B cell (primary cell): ENCODE results near the gene ZC4H2. TPM values are rescaled to one million over a fixed set of nuclear protein-coding genes. Genes with fewer than 3 reads are reported as not detected.
"Not testable (repeated sequence)": the region's sequence is repeated elsewhere in the genome, so short reads cannot be mapped to it uniquely, and the experiment has no call there.

Source experiments
- ATAC-seq: fragments of 200-7000 bp; cut with Tn5 transposase; one replicate; pipeline ENCODE4 v1.10.0; 2021; ENCODE audit warnings: low read depth, mild to moderate bottlenecking, moderate number of reproducible peaks, moderate library complexity
- CTCF ChIA-PET: fragments of 350-600 bp; sonication (Branson Sonifier 250); formaldehyde crosslinking; loops from one replicate; lab custom pipeline; 2021; ENCODE audit warnings: antibody characterized with exemption, inconsistent platforms; lab: Charles Lee
- POLR2A ChIA-PET: fragments of 350-600 bp; sonication (Branson Sonifier 250); formaldehyde crosslinking; loops from one replicate; lab custom pipeline; 2021; ENCODE audit warnings: antibody characterized with exemption; lab: Charles Lee
- DNase-seq: peaks from one replicate; pipeline ENCODE4 v3.0.0; 2013
- H2AFZ ChIP-seq: 2 replicates; pipeline ENCODE4 v1.6.1; 2012; ENCODE audit warnings: mild to moderate bottlenecking, low read depth, low read length; ENCODE audit not compliant: insufficient read depth, poor library complexity, severe bottlenecking
- H3K27ac ChIP-seq, 2 donors: 1 replicate in 1 of 2; 2 replicates in 1 of 2; pipeline ENCODE4 v1.5.1; 2012 to 2013; ENCODE audit warnings: low read length in 2 of 2, mild to moderate bottlenecking in 2 of 2, moderate library complexity in 1 of 2
- H3K27me3 ChIP-seq, 4 experiments: fragments of 200-600 bp in 1 of 4; sonication (generic) in 1 of 4; replicated peaks in 1 of 4; 1 replicate in 2 of 4; 2 replicates in 2 of 4; pipeline versions ENCODE4 v1.6.1 to v1.7.0; 2013 to 2016; ENCODE audit warnings: low read length in 3 of 4, mild to moderate bottlenecking in 2 of 4, mixed read lengths in 1 of 4, moderate library complexity in 1 of 4; ENCODE audit not compliant: insufficient read depth in 4 of 4, control insufficient read depth in 3 of 4; ENCODE audit errors: control extremely low read depth in 1 of 4
- H3K36me3 ChIP-seq, 2 experiments: replicated peaks in 1 of 2; 1 replicate in 1 of 2; 2 replicates in 1 of 2; pipeline versions ENCODE4 v1.6.1 to v1.7.1; 2013; ENCODE audit warnings: low read length in 1 of 2; ENCODE audit not compliant: insufficient read depth in 2 of 2, control insufficient read depth in 1 of 2; ENCODE audit errors: control extremely low read depth in 1 of 2, extremely low read depth in 1 of 2
- H3K4me1 ChIP-seq, 2 donors: fragments of 200-600 bp in 1 of 2; sonication (generic) in 1 of 2; 1 replicate in 1 of 2; 2 replicates in 1 of 2; pipeline versions ENCODE4 v1.5.1 to v1.6.1; 2013 to 2017; ENCODE audit warnings: low read length in 2 of 2; ENCODE audit not compliant: control insufficient read depth in 2 of 2, insufficient read depth in 2 of 2
- H3K4me2 ChIP-seq: replicated peaks from 2 replicates; pipeline ENCODE3; 2012; ENCODE audit warnings: mild to moderate bottlenecking, low read depth, low read length; ENCODE audit not compliant: poor library complexity, severe bottlenecking
- H3K4me3 ChIP-seq, 5 experiments: fragments of 200-600 bp in 1 of 5; sonication (generic) in 1 of 5; 1 replicate in 3 of 5; 2 replicates in 2 of 5; pipeline versions ENCODE4 v1.5.1 to v1.7.0; 2011 to 2016; ENCODE audit warnings: low read length in 4 of 5, mild to moderate bottlenecking in 4 of 5, low read depth in 2 of 5, control low read depth in 1 of 5, moderate library complexity in 1 of 5; ENCODE audit not compliant: insufficient read depth in 1 of 5; ENCODE audit errors: control extremely low read depth in 1 of 5, extremely low read depth in 1 of 5
- H3K79me2 ChIP-seq: fragments of 200-600 bp; sonication (generic); one replicate; pipeline ENCODE4 v1.6.0; 2016; ENCODE audit warnings: low read length; ENCODE audit not compliant: control insufficient read depth, insufficient read depth
- H3K9ac ChIP-seq: fragments of 200-600 bp; sonication (generic); 2 replicates; pipeline ENCODE4 v1.6.1; 2017; ENCODE audit warnings: mild to moderate bottlenecking, low read length, moderate library complexity
- H3K9me3 ChIP-seq, 3 donors: one replicate each; pipeline versions ENCODE4 v1.6.1 to v1.7.1; 2013; ENCODE audit warnings: low read length in 2 of 3; ENCODE audit not compliant: control insufficient read depth in 2 of 3, insufficient read depth in 1 of 3; ENCODE audit errors: control extremely low read depth in 1 of 3
- H4K20me1 ChIP-seq: 2 replicates; pipeline ENCODE4 v1.6.0; 2012; ENCODE audit warnings: mild to moderate bottlenecking, low read length; ENCODE audit not compliant: insufficient read depth, control insufficient read depth, poor library complexity, severe bottlenecking
- H3K27ac Mint-ChIP-seq: one replicate; pipeline ENCODE4 v1.8.0; 2021; ENCODE audit warnings: mixed read lengths
- H3K27me3 Mint-ChIP-seq: one replicate; pipeline ENCODE4 v1.8.0; 2021; ENCODE audit warnings: mixed read lengths
- H3K4me1 Mint-ChIP-seq: one replicate; pipeline ENCODE4 v1.8.0; 2021; ENCODE audit warnings: mixed read lengths
- H3K4me3 Mint-ChIP-seq: one replicate; pipeline ENCODE4 v1.8.0; 2021; ENCODE audit warnings: mixed read lengths
- H3K9me3 Mint-ChIP-seq: one replicate; pipeline ENCODE4 v1.8.0; 2022; ENCODE audit warnings: mixed read lengths; ENCODE audit not compliant: insufficient read depth
- CTCF ChIP-seq: fragments of 200-600 bp; IDR thresholded peaks from one replicate; pipeline ENCODE4 v1.8.0; 2022; ENCODE audit warnings: antibody characterized with exemption, mild to moderate bottlenecking
- EZH2 ChIP-seq: IDR thresholded peaks from 2 replicates; pipeline ENCODE4 v1.6.1; 2012; ENCODE audit warnings: borderline replicate concordance, low read depth, mild to moderate bottlenecking, moderate library complexity, low read length; ENCODE audit not compliant: insufficient read depth, poor library complexity, severe bottlenecking
- WGBS: methylation state at CpG from one replicate; pipeline ENCODE4 v1.1.5; 2013; ENCODE audit warnings: missing lambda C conversion rate; ENCODE audit not compliant: insufficient coverage; 5-methylcytosine and 5-hydroxymethylcytosine counted together
- intact Hi-C: fragments of 100-400 bp; cut with micrococcal nuclease; formaldehyde crosslinking; loops from one replicate; pipeline ENCODE4 v1.10.0; 2022
- polyA plus RNA-seq: library from polyadenylated mRNA; depleted of rRNA; stranded (reverse); fragments of >200 nt; gene quantifications from 2 replicates; pipeline ENCODE4 v1.2.3, GENCODE V29; 2012
- total RNA-seq, 2 donors: library from RNA; stranded (reverse); fragments of 120-200 nt in 1 of 2; gene quantifications; 1 replicate in 1 of 2; 2 replicates in 1 of 2; pipeline versions ENCODE4 v1.2.3 to v1.2.4, GENCODE V29; 2013 to 2022

ZC4H2 gene
- total and polyA plus RNA-seq, 2 donors (not counting 1 experiment from before 2014, with no cell fraction given): 12.8 to 14.1 TPM

- no peaks in the 10 kb centered on the region for H3K36me3 ChIP-seq
- H3K4me3 ChIP-seq: no peak overlapping the region
- no peak for TF ChIP-seq CTCF
- TF ChIP-seq EZH2: no peak
- H3K27ac Mint-ChIP-seq: no peak overlapping the region
- ATAC-seq (no peak), DNase-seq (no peak)
- no peaks in the 10 kb centered on the region for H3K4me1 Mint-ChIP-seq
- H4K20me1 ChIP-seq: no peaks in the 10 kb centered on the region
- no peak overlapping the region for H3K4me3 Mint-ChIP-seq
- no peaks in the 10 kb centered on the region for H3K9me3 Mint-ChIP-seq
- no peaks in the 10 kb centered on the region for H3K27me3 Mint-ChIP-seq
- H3K9me3 ChIP-seq: no peaks in the 10 kb centered on the region
- H3K9ac ChIP-seq: no peak overlapping the region
- H3K27me3 ChIP-seq: no peaks in the 10 kb centered on the region
- H3K4me1 ChIP-seq: no peaks in the 10 kb centered on the region
- H3K27ac ChIP-seq: no peak overlapping the region
- ChIA-PET POLR2A (no interaction called here), CTCF (no interaction called here)
- intact Hi-C loops: no loop called here
- no peak overlapping the region for H3K4me2 ChIP-seq
- no peaks in the 10 kb centered on the region for H3K79me2 ChIP-seq
- no peak overlapping the region for H2AFZ ChIP-seq
These were observed 38.0 kb upstream of the ZC4H2 start for GRCh38 chrX:65014230-65014629.

- Histone ChIP-seq H4K20me1 (no peaks in the 10 kb centered on the region), H3K4me2 (no peak overlapping the region), H3K4me3 (no peak overlapping the region), H3K27me3 (no peaks in the 10 kb centered on the region), H3K79me2 (no peaks in the 10 kb centered on the region), H3K4me1 (no peaks in the 10 kb centered on the region), H3K9ac (no peak overlapping the region), H3K36me3 (no peaks in the 10 kb centered on the region), H3K27ac (no peak overlapping the region), H2AFZ (no peak overlapping the region), H3K9me3 (no peaks in the 10 kb centered on the region)
- CTCF ChIA-PET: no interaction called here
- POLR2A ChIA-PET: no interaction called here
- Mint-ChIP-seq H3K27ac (no peak overlapping the region), H3K4me3 (no peak overlapping the region), H3K27me3 (no peaks in the 10 kb centered on the region), H3K9me3 (no peaks in the 10 kb centered on the region), H3K4me1 (no peaks in the 10 kb centered on the region)
- DNase-seq (no peak), ATAC-seq (no peak)
- intact Hi-C loops: no loop called here
- TF ChIP-seq CTCF (no peak), EZH2 (no peak)
These were observed 33.2 kb upstream of the ZC4H2 start for GRCh38 chrX:65009459-65009858.

- H3K9me3 Mint-ChIP-seq, intact Hi-C loops, H3K4me3 ChIP-seq, ATAC-seq, H3K4me1 Mint-ChIP-seq, H3K4me3 Mint-ChIP-seq, H3K9ac ChIP-seq, H2AFZ ChIP-seq, H3K27ac ChIP-seq, H3K4me1 ChIP-seq, POLR2A ChIA-PET, H3K27ac Mint-ChIP-seq, H3K36me3 ChIP-seq, H4K20me1 ChIP-seq, DNase-seq, H3K79me2 ChIP-seq, H3K27me3 Mint-ChIP-seq, CTCF ChIA-PET, H3K4me2 ChIP-seq, H3K27me3 ChIP-seq: not testable (repeated sequence)
- no CpG with 5 or more reads among the region's 26 CpGs for WGBS
- peaks cover 0 to 16% (median 0%) of the 10 kb centered on the region in 3 donors for H3K9me3 ChIP-seq
These were observed 26.0 kb upstream of the ZC4H2 start for GRCh38 chrX:65002208-65002607.
